Central memory CD4-positive, alpha-beta T cell (primary cell): ENCODE results near the gene DNAJA1.

Experiments
- DNase-seq: peaks from one replicate; pipeline ENCODE4 v3.0.0; 2022

Gene DNAJA1

GRCh38 chr9:33029231-33029786, 4.2 kb downstream of the DNAJA1 start:
- no peak for DNase-seq

GRCh38 chr9:33030285-33030684, 5.2 kb downstream of the DNAJA1 start:
- no peak for DNase-seq

GRCh38 chr9:33032292-33032691, 7.2 kb downstream of the DNAJA1 start:
- no peak for DNase-seq

GRCh38 chr9:33032865-33033264, 7.8 kb downstream of the DNAJA1 start:
- DNase-seq: no peak

- no peak for DNase-seq
Measured at GRCh38 chr9:33040792-33041431, 15.8 kb downstream of the DNAJA1 start.

- DNase-seq: no peak
Measured at GRCh38 chr9:33041432-33042188, 16.5 kb downstream of the DNAJA1 start.

GRCh38 chr9:33042473-33042872, 17.4 kb downstream of the DNAJA1 start:
- no peak for DNase-seq

GRCh38 chr9:33043671-33044070, 18.6 kb downstream of the DNAJA1 start:
- DNase-seq: no peak

GRCh38 chr9:33044162-33044673, 19.1 kb downstream of the DNAJA1 start:
- peak; percentile 63 for DNase-seq

GRCh38 chr9:33044677-33045282, 19.7 kb downstream of the DNAJA1 start:
- DNase-seq: no peak

GRCh38 chr9:33046061-33046460, 21.0 kb downstream of the DNAJA1 start:
- DNase-seq: no peak

GRCh38 chr9:33048054-33048465, 23.0 kb downstream of the DNAJA1 start:
- DNase-seq: no peak

GRCh38 chr9:33049680-33050361, 24.7 kb downstream of the DNAJA1 start:
- no peak for DNase-seq

- DNase-seq: no peak
Measured at GRCh38 chr9:33051144-33051543, 26.1 kb downstream of the DNAJA1 start.

- DNase-seq: no peak
Measured at GRCh38 chr9:33065157-33066076, 40.3 kb downstream of the DNAJA1 start.

GRCh38 chr9:33068991-33069390, 43.9 kb downstream of the DNAJA1 start:
- no peak for DNase-seq

- DNase-seq: peak; percentile 95
Measured at GRCh38 chr9:33076046-33077004, 51.3 kb downstream of the DNAJA1 start, which contains the start of gene SMU1. Gene SMU1 (minus strand): TSS chr9:33076674. CDS start chr9:33076608, 66 bp downstream.

- DNase-seq: no peak
Measured at GRCh38 chr9:33080534-33080933, 55.5 kb downstream of the DNAJA1 start.

- peak; percentile 80 for DNase-seq
Measured at GRCh38 chr9:33081128-33081851, 56.2 kb downstream of the DNAJA1 start.

GRCh38 chr9:33082128-33082527, 57.1 kb downstream of the DNAJA1 start:
- peak; percentile 27 for DNase-seq
